ENCODE data around the gene EYA2.

The EYA2 gene

DNA sequence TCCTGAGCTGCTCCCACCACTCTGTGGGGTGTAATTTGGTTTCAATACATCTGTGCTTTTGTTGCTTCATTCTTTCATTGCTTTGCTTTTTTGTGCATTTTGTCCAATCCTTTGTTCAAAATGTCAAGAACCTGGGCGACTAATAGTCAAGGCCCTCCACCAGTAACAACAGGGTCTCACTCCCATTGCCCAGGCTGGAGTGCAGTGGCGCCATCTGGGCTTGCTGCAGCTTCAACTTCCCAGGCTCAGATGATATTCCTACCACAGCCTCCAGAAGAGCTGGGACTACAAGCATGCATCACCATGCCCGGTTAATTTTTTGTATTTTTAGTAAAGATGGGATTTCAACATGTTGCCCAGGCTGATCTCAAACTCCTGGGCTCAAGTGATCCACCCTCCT, 169.2 kb downstream of the EYA2 start:
- H3K36me3 ChIP-seq (ENCODE audit: control insufficient read depth, insufficient read depth, low read length) = no peaks in the 10 kb centered on the region
- H3K9ac ChIP-seq (ENCODE audit: low read length) = no peak overlapping the region
- H3K4me1 ChIP-seq (ENCODE audit: control insufficient read depth, insufficient read depth, low read length) = no peaks in the 10 kb centered on the region
- no peaks in the 10 kb centered on the region for H3K27me3 ChIP-seq (ENCODE audit: control insufficient read depth, insufficient read depth, low read length)
- no peak overlapping the region for H3K27ac ChIP-seq (ENCODE audit: low read depth, low read length)
- H3K4me3 ChIP-seq (ENCODE audit: low read length) = no peak overlapping the region

DNA sequence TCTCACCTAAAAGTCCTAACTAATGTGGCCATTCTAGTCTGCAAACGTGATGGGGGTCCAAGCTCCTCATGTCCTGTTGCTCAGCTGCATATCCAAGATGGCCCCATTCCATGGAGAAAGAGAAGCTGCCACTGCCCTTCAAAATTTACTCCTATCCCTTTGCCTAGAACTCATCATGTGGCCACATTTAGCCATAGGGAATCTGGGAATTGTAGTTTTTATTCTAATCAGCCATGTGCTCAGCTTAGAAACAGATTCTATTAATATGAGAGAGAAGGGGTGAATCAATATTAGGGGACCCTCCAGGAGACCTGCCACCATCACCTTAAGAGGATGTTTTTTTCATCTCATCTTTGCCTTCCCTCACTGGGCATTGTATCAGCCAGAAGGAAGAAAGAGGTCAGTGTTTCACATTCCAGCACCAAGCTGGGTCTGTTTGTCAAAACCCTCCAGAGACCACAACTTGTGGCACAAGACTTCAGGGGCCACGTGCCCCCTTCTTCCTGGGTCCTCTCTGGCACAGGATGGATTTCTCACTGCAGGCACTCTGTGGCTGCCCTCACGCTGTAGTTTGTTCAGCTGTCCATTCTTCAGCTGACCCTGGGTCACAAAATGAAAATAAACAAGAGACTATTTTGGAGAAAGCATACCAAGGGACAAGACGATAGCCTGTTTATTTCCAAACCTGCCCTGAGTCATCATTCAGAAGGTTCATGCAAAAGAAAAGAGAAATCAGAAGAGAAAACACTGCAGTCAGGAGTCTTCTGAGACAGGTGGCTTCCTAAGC, 172.0 kb downstream of the EYA2 start:
- no peak overlapping the region for H3K9ac ChIP-seq (ENCODE audit: low read length)
- no peak overlapping the region for H3K4me3 ChIP-seq (ENCODE audit: low read length)
- H3K4me1 ChIP-seq (ENCODE audit: control insufficient read depth, insufficient read depth, low read length) = no peaks in the 10 kb centered on the region
- no peak overlapping the region for H3K27ac ChIP-seq (ENCODE audit: low read depth, low read length)
- H3K27me3 ChIP-seq (ENCODE audit: control insufficient read depth, insufficient read depth, low read length) = no peaks in the 10 kb centered on the region
- no peaks in the 10 kb centered on the region for H3K36me3 ChIP-seq (ENCODE audit: control insufficient read depth, insufficient read depth, low read length)

DNA sequence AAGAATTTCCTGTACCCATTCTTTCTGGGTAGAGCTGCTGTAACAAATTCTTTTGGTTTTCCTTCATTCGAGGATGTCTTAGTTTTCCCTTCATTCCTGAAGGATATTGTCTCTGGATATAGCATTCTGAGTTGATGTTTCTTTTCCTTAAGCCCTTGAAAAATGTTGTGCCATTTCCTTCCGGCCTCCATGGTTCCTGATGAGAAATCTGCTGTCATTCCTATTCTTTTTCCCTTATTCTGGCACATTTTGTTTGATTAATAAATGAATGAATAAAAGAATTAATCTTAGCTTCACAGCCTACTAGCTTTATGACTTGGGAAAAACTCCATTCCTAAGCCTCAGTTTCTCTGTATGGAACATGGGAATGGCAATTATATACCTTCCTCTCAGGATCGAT, 173.1 kb downstream of the EYA2 start:
- H3K27me3 ChIP-seq (ENCODE audit: control insufficient read depth, insufficient read depth, low read length) = no peaks in the 10 kb centered on the region
- no peak overlapping the region for H3K27ac ChIP-seq (ENCODE audit: low read depth, low read length)
- H3K36me3 ChIP-seq (ENCODE audit: control insufficient read depth, insufficient read depth, low read length) = no peaks in the 10 kb centered on the region
- no peaks in the 10 kb centered on the region for H3K4me1 ChIP-seq (ENCODE audit: control insufficient read depth, insufficient read depth, low read length)
- no peak overlapping the region for H3K9ac ChIP-seq (ENCODE audit: low read length)
- no peak overlapping the region for H3K4me3 ChIP-seq (ENCODE audit: low read length)

GRCh38 chr20:47070176-47070575, 175.5 kb downstream of the EYA2 start:
- H3K36me3 ChIP-seq (ENCODE audit: control insufficient read depth, insufficient read depth, low read length) = no peaks in the 10 kb centered on the region
- no peak overlapping the region for H3K27ac ChIP-seq (ENCODE audit: low read depth, low read length)
- no peaks in the 10 kb centered on the region for H3K4me1 ChIP-seq (ENCODE audit: control insufficient read depth, insufficient read depth, low read length)
- no peak overlapping the region for H3K9ac ChIP-seq (ENCODE audit: low read length)
- no peak overlapping the region for H3K4me3 ChIP-seq (ENCODE audit: low read length)
- no peaks in the 10 kb centered on the region for H3K27me3 ChIP-seq (ENCODE audit: control insufficient read depth, insufficient read depth, low read length)

DNA sequence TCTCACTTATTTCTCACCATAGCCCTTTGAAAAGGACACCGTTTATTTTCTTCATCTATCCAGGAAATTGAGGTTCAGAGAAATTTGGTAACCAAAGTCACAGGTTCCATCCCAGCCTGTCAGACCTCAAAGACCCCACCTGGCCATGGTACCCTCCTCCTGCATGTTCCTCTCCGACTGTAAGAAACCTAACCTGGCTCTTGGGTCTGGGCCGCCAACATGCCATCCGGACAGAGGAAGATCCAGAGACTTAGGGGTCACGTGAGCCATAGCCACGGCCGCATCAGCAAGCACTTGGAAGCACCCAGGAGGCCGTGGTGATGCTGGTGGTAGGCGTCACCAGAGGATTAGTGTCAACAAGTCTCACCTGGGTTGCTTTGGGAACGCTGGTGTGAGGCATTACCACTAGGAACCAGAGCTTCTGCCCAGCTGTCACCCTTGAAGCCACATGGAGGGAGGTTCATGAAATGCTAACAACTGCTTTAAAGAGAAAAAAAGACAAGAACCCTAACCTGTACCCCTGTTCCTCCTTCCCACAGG, 177.1 kb downstream of the EYA2 start:
- no peak overlapping the region for H3K9ac ChIP-seq (ENCODE audit: low read length)

GRCh38 chr20:47073766-47074475, 179.3 kb downstream of the EYA2 start:
- H3K36me3 ChIP-seq (ENCODE audit: control insufficient read depth, insufficient read depth, low read length) = no peaks in the 10 kb centered on the region
- no peak overlapping the region for H3K4me3 ChIP-seq (ENCODE audit: low read length)
- no peak overlapping the region for H3K27ac ChIP-seq (ENCODE audit: low read depth, low read length)
- no peaks in the 10 kb centered on the region for H3K4me1 ChIP-seq (ENCODE audit: control insufficient read depth, insufficient read depth, low read length)
- H3K27me3 ChIP-seq (ENCODE audit: control insufficient read depth, insufficient read depth, low read length) = no peaks in the 10 kb centered on the region
- no peak overlapping the region for H3K9ac ChIP-seq (ENCODE audit: low read length)

More for the DNA sequence above, 177.1 kb downstream of the EYA2 start:
- no peaks in the 10 kb centered on the region for H3K27me3 ChIP-seq (ENCODE audit: control insufficient read depth, insufficient read depth, low read length)
- no peak overlapping the region for H3K4me3 ChIP-seq (ENCODE audit: low read length)
- H3K27ac ChIP-seq (ENCODE audit: low read depth, low read length) = no peak overlapping the region
- H3K4me1 ChIP-seq (ENCODE audit: control insufficient read depth, insufficient read depth, low read length) = no peaks in the 10 kb centered on the region
- no peaks in the 10 kb centered on the region for H3K36me3 ChIP-seq (ENCODE audit: control insufficient read depth, insufficient read depth, low read length)

DNA sequence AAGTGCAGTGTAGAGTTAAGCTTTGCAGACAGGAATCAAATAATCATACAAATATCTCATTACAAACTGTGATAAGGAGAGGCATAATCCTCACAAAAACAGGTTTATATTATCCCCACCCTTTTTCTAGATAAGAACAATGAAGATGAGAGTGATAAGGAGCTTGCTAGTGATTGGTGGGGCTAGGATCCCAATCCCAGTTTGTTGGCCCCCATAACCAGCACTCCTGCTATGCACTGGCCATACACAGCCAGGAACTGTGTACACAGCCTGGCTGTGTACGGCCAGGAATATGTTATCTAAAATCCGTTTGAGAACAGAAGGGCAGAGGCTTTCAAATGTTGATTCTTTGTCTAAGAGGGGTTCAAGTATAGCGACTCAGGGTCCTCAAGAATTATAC, 180.6 kb downstream of the EYA2 start:
- no peak overlapping the region for H3K4me3 ChIP-seq (ENCODE audit: low read length)
- H3K9ac ChIP-seq (ENCODE audit: low read length) = no peak overlapping the region
- no peaks in the 10 kb centered on the region for H3K27me3 ChIP-seq (ENCODE audit: control insufficient read depth, insufficient read depth, low read length)
- no peaks in the 10 kb centered on the region for H3K36me3 ChIP-seq (ENCODE audit: control insufficient read depth, insufficient read depth, low read length)
- no peaks in the 10 kb centered on the region for H3K4me1 ChIP-seq (ENCODE audit: control insufficient read depth, insufficient read depth, low read length)
- no peak overlapping the region for H3K27ac ChIP-seq (ENCODE audit: low read depth, low read length)

DNA sequence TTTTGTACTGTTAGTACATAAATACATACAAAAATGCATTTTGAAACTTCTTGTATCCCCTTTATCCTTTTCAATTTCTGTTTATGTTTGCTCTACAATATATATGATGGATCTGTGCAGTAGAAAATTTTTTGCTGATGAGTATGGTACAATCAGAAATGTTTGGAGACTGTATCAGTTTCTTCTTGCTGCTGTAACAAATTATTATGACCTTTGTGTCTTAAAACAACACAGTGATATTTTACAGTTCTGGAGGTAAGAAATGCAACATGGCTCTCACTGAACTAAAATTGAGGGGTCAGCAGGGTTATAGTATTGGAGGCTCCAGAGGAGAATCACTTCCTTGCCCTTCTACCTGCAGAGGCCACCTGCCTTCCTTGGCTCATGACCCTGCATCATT, 184.4 kb downstream of the EYA2 start:
- no peaks in the 10 kb centered on the region for H3K27me3 ChIP-seq (ENCODE audit: control insufficient read depth, insufficient read depth, low read length)
- H3K9ac ChIP-seq (ENCODE audit: low read length) = no peak overlapping the region
- no peaks in the 10 kb centered on the region for H3K4me1 ChIP-seq (ENCODE audit: control insufficient read depth, insufficient read depth, low read length)
- H3K4me3 ChIP-seq (ENCODE audit: low read length) = no peak overlapping the region
- H3K27ac ChIP-seq (ENCODE audit: low read depth, low read length) = no peak overlapping the region
- H3K36me3 ChIP-seq (ENCODE audit: control insufficient read depth, insufficient read depth, low read length) = no peaks in the 10 kb centered on the region

GRCh38 chr20:47080365-47080764, 185.7 kb downstream of the EYA2 start:
- H3K9ac ChIP-seq (ENCODE audit: low read length) = no peak overlapping the region
- no peak overlapping the region for H3K27ac ChIP-seq (ENCODE audit: low read depth, low read length)
- H3K36me3 ChIP-seq (ENCODE audit: control insufficient read depth, insufficient read depth, low read length) = no peaks in the 10 kb centered on the region
- H3K4me1 ChIP-seq (ENCODE audit: control insufficient read depth, insufficient read depth, low read length) = no peaks in the 10 kb centered on the region
- no peaks in the 10 kb centered on the region for H3K27me3 ChIP-seq (ENCODE audit: control insufficient read depth, insufficient read depth, low read length)
- no peak overlapping the region for H3K4me3 ChIP-seq (ENCODE audit: low read length)

GRCh38 chr20:47086316-47086715, 191.7 kb downstream of the EYA2 start:
- Histone ChIP-seq H3K27me3 (ENCODE audit: control insufficient read depth, insufficient read depth, low read length) (no peaks in the 10 kb centered on the region), H3K9ac (ENCODE audit: low read length) (no peak overlapping the region), H3K4me3 (ENCODE audit: low read length) (no peak overlapping the region), H3K27ac (ENCODE audit: low read depth, low read length) (no peak overlapping the region), H3K36me3 (ENCODE audit: control insufficient read depth, insufficient read depth, low read length) (no peaks in the 10 kb centered on the region), H3K4me1 (ENCODE audit: control insufficient read depth, insufficient read depth, low read length) (no peaks in the 10 kb centered on the region)

GRCh38 chr20:47088335-47088734, 193.7 kb downstream of the EYA2 start:
- Histone ChIP-seq H3K27ac (ENCODE audit: low read depth, low read length) (no peak overlapping the region), H3K9ac (ENCODE audit: low read length) (no peak overlapping the region), H3K4me3 (ENCODE audit: low read length) (no peak overlapping the region), H3K27me3 (ENCODE audit: control insufficient read depth, insufficient read depth, low read length) (no peaks in the 10 kb centered on the region), H3K4me1 (ENCODE audit: control insufficient read depth, insufficient read depth, low read length) (no peaks in the 10 kb centered on the region), H3K36me3 (ENCODE audit: control insufficient read depth, insufficient read depth, low read length) (no peaks in the 10 kb centered on the region)

DNA sequence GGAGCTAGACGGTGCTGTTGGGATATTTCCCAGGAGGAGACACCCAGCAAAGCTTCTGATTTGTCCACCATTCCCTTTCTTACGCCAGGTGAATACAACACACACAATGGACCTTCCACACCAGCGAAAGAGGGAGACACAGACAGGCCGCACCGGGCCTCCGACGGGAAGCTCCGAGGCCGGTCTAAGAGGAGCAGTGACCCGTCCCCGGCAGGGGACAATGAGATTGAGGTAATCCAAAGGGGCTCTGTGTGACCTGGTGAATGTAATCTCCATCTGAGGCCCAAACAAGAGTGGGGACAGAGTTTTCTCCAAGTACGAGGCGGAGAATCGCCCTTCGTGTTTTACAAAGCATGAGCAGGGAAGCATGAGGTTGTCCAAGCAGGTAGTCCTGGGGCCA, 194.5 kb downstream of the EYA2 start:
- Histone ChIP-seq H3K27ac (ENCODE audit: low read depth, low read length) (no peak overlapping the region), H3K4me3 (ENCODE audit: low read length) (no peak overlapping the region), H3K27me3 (ENCODE audit: control insufficient read depth, insufficient read depth, low read length) (no peaks in the 10 kb centered on the region), H3K36me3 (ENCODE audit: control insufficient read depth, insufficient read depth, low read length) (no peaks in the 10 kb centered on the region), H3K9ac (ENCODE audit: low read length) (no peak overlapping the region), H3K4me1 (ENCODE audit: control insufficient read depth, insufficient read depth, low read length) (no peaks in the 10 kb centered on the region)

DNA sequence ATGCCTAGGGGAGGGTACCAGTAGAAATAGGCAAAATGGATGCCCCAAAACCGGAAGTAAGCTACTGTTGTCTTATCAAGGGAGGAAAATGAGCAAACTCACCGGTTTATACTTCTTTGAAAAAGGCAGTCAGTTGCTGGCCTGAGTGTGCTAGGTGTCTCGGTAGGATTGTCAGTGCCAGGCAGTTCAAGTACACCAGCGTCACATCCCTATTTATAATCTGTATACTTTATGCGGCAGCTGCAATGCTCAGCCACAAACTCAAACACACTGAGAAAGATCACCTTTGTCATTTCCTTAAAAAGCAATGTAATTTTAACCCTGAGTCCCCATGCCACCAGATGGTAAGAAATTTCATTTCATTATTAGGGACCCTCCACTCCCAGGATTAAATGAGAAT, 196.2 kb downstream of the EYA2 start:
- no peak overlapping the region for H3K4me3 ChIP-seq (ENCODE audit: low read length)
- no peak overlapping the region for H3K27ac ChIP-seq (ENCODE audit: low read depth, low read length)
- H3K36me3 ChIP-seq (ENCODE audit: control insufficient read depth, insufficient read depth, low read length) = no peaks in the 10 kb centered on the region
- no peaks in the 10 kb centered on the region for H3K4me1 ChIP-seq (ENCODE audit: control insufficient read depth, insufficient read depth, low read length)
- H3K27me3 ChIP-seq (ENCODE audit: control insufficient read depth, insufficient read depth, low read length) = no peaks in the 10 kb centered on the region
- H3K9ac ChIP-seq (ENCODE audit: low read length) = no peak overlapping the region

Data from rectal smooth muscle tissue (tissue), 1 donor.